Spinal cord (tissue), 10 donors: ENCODE results near the gene ELP4. TPM values are rescaled to one million over a fixed set of nuclear protein-coding genes. Genes with fewer than 3 reads are reported as not detected.
A peak's percentile ranks its signal among the peaks of the same experiment; 100 is the strongest.

Experiments used
- DNase-seq, 6 donors: peaks; one replicate each; pipeline versions ENCODE4 v3.0.0 to v3.0.0-alpha.2; 2013 to 2015; ENCODE audit warnings: low spot score in 6 of 6, low read depth in 4 of 6
- H3K27ac ChIP-seq: one replicate; pipeline ENCODE4 v1.5.1; 2013; ENCODE audit warnings: low read depth, low read length, control low read depth
- H3K27me3 ChIP-seq: one replicate; pipeline ENCODE4 v1.6.1; 2013; ENCODE audit warnings: low read length; ENCODE audit not compliant: control insufficient read depth, insufficient read depth
- H3K36me3 ChIP-seq: one replicate; pipeline ENCODE4 v1.6.1; 2013; ENCODE audit warnings: low read length; ENCODE audit not compliant: control insufficient read depth, insufficient read depth
- H3K4me1 ChIP-seq: one replicate; pipeline ENCODE4 v1.6.1; 2013; ENCODE audit warnings: low read length; ENCODE audit not compliant: control insufficient read depth, insufficient read depth
- H3K4me3 ChIP-seq: one replicate; pipeline ENCODE4 v1.5.1; 2013; ENCODE audit warnings: low read depth, low read length, control low read depth
- H3K9me3 ChIP-seq: one replicate; pipeline ENCODE4 v1.6.1; 2013; ENCODE audit warnings: low read length; ENCODE audit not compliant: control insufficient read depth, insufficient read depth
- WGBS: methylation state at CpG from one replicate; pipeline ENCODE4 v1.1.5; 2013; ENCODE audit warnings: missing lambda C conversion rate; ENCODE audit not compliant: insufficient coverage; 5-methylcytosine and 5-hydroxymethylcytosine counted together
- polyA plus RNA-seq, 2 donors: library from polyadenylated mRNA; unstranded; fragments of 120-200 nt; gene quantifications; one replicate each; pipeline ENCODE4 v1.2.1, GENCODE V29; 2013; ENCODE audit not compliant: insufficient read length in 2 of 2
- total RNA-seq, 2 donors: library from RNA; depleted of rRNA in 1 of 2; stranded (reverse); fragments of 120-200 nt in 1 of 2; fragments of >200 nt in 1 of 2; gene quantifications; one replicate each; pipeline versions ENCODE4 v1.2.3 to v1.2.4, GENCODE V29; 2013 to 2014
- donor health status: healthy.

The ELP4 gene
- total and polyA plus RNA-seq, 4 donors, result 24.8 to 57.7 (median 36.2) TPM

- Histone ChIP-seq H3K9me3 (no peaks in the 10 kb centered on the region), H3K4me1 (no peaks in the 10 kb centered on the region), H3K36me3 (peaks cover 6% of the 10 kb centered on the region), H3K27ac (no peak overlapping the region), H3K4me3 (no peak overlapping the region), H3K27me3 (no peaks in the 10 kb centered on the region)
- peak in 2 of 6 donors; percentile 13 to 28 for DNase-seq
- 71% methylated on average over 10 of the region's 16 CpGs for WGBS
Measured at GRCh38 chr11:31786996-31787685, 277.6 kb downstream of the ELP4 start.

GRCh38 chr11:31788085-31788484 is 278.5 kb downstream of the ELP4 start:
- Histone ChIP-seq H3K4me3 (no peak overlapping the region), H3K27ac (no peak overlapping the region), H3K4me1 (no peaks in the 10 kb centered on the region), H3K27me3 (no peaks in the 10 kb centered on the region), H3K9me3 (no peaks in the 10 kb centered on the region), H3K36me3 (peaks cover 6% of the 10 kb centered on the region)
- peak in 2 of 6 donors; percentile 60 to 64 for DNase-seq
- 67% methylated on average over 1 of the region's 3 CpGs for WGBS

- H3K4me3 ChIP-seq, result no peak overlapping the region
- H3K4me1 ChIP-seq, result peaks cover 2% of the 10 kb centered on the region
- H3K27ac ChIP-seq, result no peak overlapping the region
- WGBS, result 79% methylated on average over 5 of the region's 7 CpGs
- no peak for DNase-seq
- H3K27me3 ChIP-seq, result peaks cover 2% of the 10 kb centered on the region
- peaks cover 8% of the 10 kb centered on the region for H3K36me3 ChIP-seq
- no peaks in the 10 kb centered on the region for H3K9me3 ChIP-seq
Measured at GRCh38 chr11:31790649-31791048, 281.1 kb downstream of the ELP4 start.

- DNase-seq, result peak in 1 of 6 donors; percentile 3
- H3K4me1 ChIP-seq, result peaks cover 14% of the 10 kb centered on the region
- H3K36me3 ChIP-seq, result peaks cover 8% of the 10 kb centered on the region
- H3K4me3 ChIP-seq, result no peak overlapping the region
- 67% methylated on average over 1 of the region's 2 CpGs for WGBS
- H3K9me3 ChIP-seq, result no peaks in the 10 kb centered on the region
- peaks cover 16% of the 10 kb centered on the region for H3K27me3 ChIP-seq
- no peak overlapping the region for H3K27ac ChIP-seq
Measured at GRCh38 chr11:31792036-31792435, 282.5 kb downstream of the ELP4 start.

GRCh38 chr11:31792456-31792855 is 282.9 kb downstream of the ELP4 start:
- H3K27ac ChIP-seq, result no peak overlapping the region
- peaks cover 6% of the 10 kb centered on the region for H3K36me3 ChIP-seq

GRCh38 chr11:31793264-31793663 is 283.7 kb downstream of the ELP4 start:
- H3K4me1 ChIP-seq, result peaks cover 24% of the 10 kb centered on the region
- no peak overlapping the region for H3K27ac ChIP-seq
- H3K9me3 ChIP-seq, result no peaks in the 10 kb centered on the region
- no peak for DNase-seq
- H3K27me3 ChIP-seq, result peaks cover 29% of the 10 kb centered on the region
- WGBS, result 97% methylated on average over 10 of the region's 10 CpGs
- peaks cover 11% of the 10 kb centered on the region for H3K36me3 ChIP-seq
- H3K4me3 ChIP-seq, result no peak overlapping the region

More at GRCh38 chr11:31792456-31792855, 282.9 kb downstream of the ELP4 start:
- H3K27me3 ChIP-seq, result peaks cover 21% of the 10 kb centered on the region
- no peak overlapping the region for H3K4me3 ChIP-seq
- H3K9me3 ChIP-seq, result no peaks in the 10 kb centered on the region
- WGBS, result 75% methylated on average over 2 of the region's 2 CpGs
- peaks cover 18% of the 10 kb centered on the region for H3K4me1 ChIP-seq
- DNase-seq, result no peak

GRCh38 chr11:31794548-31794947 is 285.0 kb downstream of the ELP4 start:
- WGBS, result no CpG with 5 or more reads among the region's 4 CpGs

GRCh38 chr11:31795706-31796498 is 286.3 kb downstream of the ELP4 start:
- H3K27me3 ChIP-seq, result peaks cover 53% of the 10 kb centered on the region
- no peaks in the 10 kb centered on the region for H3K9me3 ChIP-seq
- peaks cover 44% of the 10 kb centered on the region for H3K4me1 ChIP-seq
- WGBS, result 26% methylated on average over 17 of the region's 22 CpGs
- peak overlapping the region; percentile 30 for H3K27ac ChIP-seq
- peaks cover 26% of the 10 kb centered on the region for H3K36me3 ChIP-seq
- H3K4me3 ChIP-seq, result no peak overlapping the region
- DNase-seq, result peak in 2 of 6 donors; percentile 61 to 76

More at GRCh38 chr11:31794548-31794947, 285.0 kb downstream of the ELP4 start:
- Histone ChIP-seq H3K9me3 (no peaks in the 10 kb centered on the region), H3K27ac (no peak overlapping the region), H3K27me3 (peaks cover 40% of the 10 kb centered on the region), H3K36me3 (peaks cover 19% of the 10 kb centered on the region), H3K4me3 (no peak overlapping the region), H3K4me1 (peaks cover 34% of the 10 kb centered on the region)
- peak in 2 of 6 donors; percentile 3 to 51 for DNase-seq

- Histone ChIP-seq H3K4me3 (no peak overlapping the region), H3K36me3 (peaks cover 29% of the 10 kb centered on the region), H3K4me1 (peaks cover 44% of the 10 kb centered on the region), H3K27ac (peak overlapping the region; percentile 47), H3K9me3 (peaks cover 2% of the 10 kb centered on the region), H3K27me3 (peaks cover 61% of the 10 kb centered on the region)
- whole genome bisulfite sequencing, result 22% methylated on average over 9 of the region's 19 CpGs
- peak in 2 of 6 donors; percentile 28 to 52 for DNase-seq
Measured at GRCh38 chr11:31796499-31797189, 287.1 kb downstream of the ELP4 start.
